Hepatocyte (in vitro differentiated cells): ENCODE data around the gene CEP85. TPM values are rescaled to one million over a fixed set of nuclear protein-coding genes. Genes with fewer than 3 reads are reported as not detected.

ENCODE experiments used
- DNase-seq: peaks from one replicate; pipeline ENCODE4 v3.0.0-alpha.2; 2016; ENCODE audit warnings: low spot score
- H2AFZ ChIP-seq: fragments of 200-600 bp; sonication (generic); 2 replicates; pipeline ENCODE4 v1.6.0; 2016; ENCODE audit warnings: antibody characterized with exemption, mild to moderate bottlenecking
- H3K27ac ChIP-seq: fragments of 200-600 bp; sonication (generic); 2 replicates; pipeline ENCODE4 v1.5.1; 2016; ENCODE audit warnings: mild to moderate bottlenecking
- H3K27me3 ChIP-seq: fragments of 200-600 bp; sonication (generic); 2 replicates; pipeline ENCODE4 v1.6.1; 2016
- H3K36me3 ChIP-seq: fragments of 200-600 bp; sonication (generic); replicated peaks from 2 replicates; pipeline ENCODE4 v1.5.1; 2016; ENCODE audit warnings: low read depth; ENCODE audit not compliant: insufficient read depth
- H3K4me1 ChIP-seq: fragments of 200-600 bp; sonication (generic); 2 replicates; pipeline ENCODE4 v1.5.1; 2016; ENCODE audit warnings: mild to moderate bottlenecking, moderate library complexity; ENCODE audit not compliant: insufficient read depth
- H3K4me2 ChIP-seq: fragments of 200-600 bp; sonication (generic); 2 replicates; pipeline ENCODE4 v1.6.0; 2016
- H3K4me3 ChIP-seq: fragments of 200-600 bp; sonication (generic); 2 replicates; pipeline ENCODE4 v1.5.1; 2016; ENCODE audit warnings: mild to moderate bottlenecking
- H3K79me2 ChIP-seq: fragments of 200-600 bp; sonication (generic); 2 replicates; pipeline ENCODE4 v1.6.0; 2017; ENCODE audit warnings: mild to moderate bottlenecking
- H3K9me2 ChIP-seq: fragments of 200-600 bp; sonication (generic); replicated peaks from 2 replicates; pipeline ENCODE4 v1.6.0; 2017; ENCODE audit warnings: mild to moderate bottlenecking; ENCODE audit not compliant: insufficient read depth
- H3K9me3 ChIP-seq: fragments of 200-600 bp; sonication (generic); 2 replicates; pipeline ENCODE4 v1.5.1; 2016; ENCODE audit warnings: low read depth, mild to moderate bottlenecking
- H4K20me1 ChIP-seq: fragments of 200-600 bp; sonication (generic); 2 replicates; pipeline ENCODE4 v1.6.0; 2016; ENCODE audit warnings: mild to moderate bottlenecking; ENCODE audit not compliant: insufficient read depth, poor library complexity, severe bottlenecking
- EZH2 ChIP-seq: fragments of 200-600 bp; sonication (generic); IDR thresholded peaks from 2 replicates; pipeline ENCODE4 v1.6.1; 2016; ENCODE audit warnings: antibody characterized with exemption, mild to moderate bottlenecking, borderline replicate concordance
- EZH2phosphoT487 ChIP-seq: fragments of 200-600 bp; sonication (generic); IDR thresholded peaks from one replicate; pipeline ENCODE4 v1.6.1; 2018; ENCODE audit warnings: antibody characterized with exemption, mild to moderate bottlenecking, low read depth, moderate library complexity; ENCODE audit not compliant: unreplicated experiment, severe bottlenecking
- WGBS: methylation state at CpG from one replicate; pipeline ENCODE4 v1.1.6; 2016; ENCODE audit warnings: low lambda C conversion rate; ENCODE audit errors: missing lambda C conversion rate; 5-methylcytosine and 5-hydroxymethylcytosine counted together
- polyA plus RNA-seq: library from polyadenylated mRNA; unstranded; fragments of >200 nt; fragmentation: Nextera tagmentation; extraction: Ambion mirVana; gene quantifications from 2 replicates; pipeline ENCODE4 v1.2.1, GENCODE V29; 2016
- total RNA-seq: library from RNA; depleted of rRNA; stranded (reverse); fragments of >200 nt; gene quantifications from 2 replicates; pipeline ENCODE4 v1.2.3, GENCODE V29; 2014
- TF ChIP-seq, protein P1 (sequence below): fragments of 200-600 bp; sonication (generic); IDR thresholded peaks from 2 replicates; pipeline ENCODE4 v1.5.1; 2016; ENCODE audit warnings: antibody characterized with exemption, mild to moderate bottlenecking; ENCODE audit not compliant: poor library complexity

CEP85 gene
- total and polyA plus RNA-seq, 2 experiments from 2014 or later = 12.4 to 14.6 TPM

DNA sequence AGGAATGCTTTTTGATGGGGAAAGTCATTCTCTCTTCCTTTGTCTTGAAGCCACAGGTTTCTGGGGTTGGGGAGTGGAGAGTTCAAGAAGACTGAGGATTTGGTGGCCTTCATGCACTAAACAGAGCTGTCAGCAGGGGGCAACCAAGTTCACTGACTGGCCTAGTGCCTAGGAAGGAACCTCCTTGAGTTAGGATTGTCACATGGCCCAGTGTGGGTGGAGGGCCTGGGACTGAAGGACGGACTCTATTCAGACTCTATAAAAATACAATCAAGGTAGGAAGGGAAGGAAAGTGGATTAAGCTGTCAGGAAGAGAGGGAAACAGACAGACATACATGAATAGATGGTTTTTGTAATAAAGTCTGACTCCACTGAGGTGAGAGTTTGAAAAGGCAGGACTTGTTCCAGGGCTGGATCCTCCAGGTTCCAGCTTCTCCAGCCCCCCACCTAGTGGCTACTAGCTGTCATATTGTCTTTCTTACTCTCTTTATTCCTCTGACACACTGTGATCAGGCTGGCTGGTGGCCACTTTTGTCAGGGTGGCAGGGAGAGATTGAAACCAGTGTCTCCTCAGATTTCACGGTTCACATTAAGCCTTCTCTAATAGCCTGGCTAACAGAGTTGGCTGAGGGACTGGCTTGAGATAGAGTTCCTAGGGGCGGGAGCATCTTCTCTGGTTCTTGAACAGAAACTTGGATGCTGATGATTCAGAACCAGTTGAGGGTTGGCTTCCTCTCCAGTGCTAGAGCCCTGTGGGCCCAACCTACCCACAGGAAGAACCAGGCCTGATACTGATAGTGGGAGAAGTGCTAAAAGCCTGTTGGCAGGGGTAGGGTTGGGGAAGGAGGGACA, 41.8 kb downstream of the CEP85 start:
- Histone ChIP-seq H3K27ac (peak overlapping the region; percentile 94), H2AFZ (no peak overlapping the region), H3K4me3 (no peak overlapping the region), H3K9me2 (no peaks in the 10 kb centered on the region), H3K4me1 (peaks cover 48% of the 10 kb centered on the region), H3K27me3 (no peaks in the 10 kb centered on the region), H3K9me3 (no peaks in the 10 kb centered on the region), H3K79me2 (peaks cover 14% of the 10 kb centered on the region), H4K20me1 (no peaks in the 10 kb centered on the region), H3K4me2 (no peak overlapping the region), H3K36me3 (no peaks in the 10 kb centered on the region)
- WGBS = 53% methylated on average over 3 of the region's 3 CpGs
- TF ChIP-seq, protein P1, sequence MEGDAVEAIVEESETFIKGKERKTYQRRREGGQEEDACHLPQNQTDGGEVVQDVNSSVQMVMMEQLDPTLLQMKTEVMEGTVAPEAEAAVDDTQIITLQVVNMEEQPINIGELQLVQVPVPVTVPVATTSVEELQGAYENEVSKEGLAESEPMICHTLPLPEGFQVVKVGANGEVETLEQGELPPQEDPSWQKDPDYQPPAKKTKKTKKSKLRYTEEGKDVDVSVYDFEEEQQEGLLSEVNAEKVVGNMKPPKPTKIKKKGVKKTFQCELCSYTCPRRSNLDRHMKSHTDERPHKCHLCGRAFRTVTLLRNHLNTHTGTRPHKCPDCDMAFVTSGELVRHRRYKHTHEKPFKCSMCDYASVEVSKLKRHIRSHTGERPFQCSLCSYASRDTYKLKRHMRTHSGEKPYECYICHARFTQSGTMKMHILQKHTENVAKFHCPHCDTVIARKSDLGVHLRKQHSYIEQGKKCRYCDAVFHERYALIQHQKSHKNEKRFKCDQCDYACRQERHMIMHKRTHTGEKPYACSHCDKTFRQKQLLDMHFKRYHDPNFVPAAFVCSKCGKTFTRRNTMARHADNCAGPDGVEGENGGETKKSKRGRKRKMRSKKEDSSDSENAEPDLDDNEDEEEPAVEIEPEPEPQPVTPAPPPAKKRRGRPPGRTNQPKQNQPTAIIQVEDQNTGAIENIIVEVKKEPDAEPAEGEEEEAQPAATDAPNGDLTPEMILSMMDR = peak; percentile 62
- TF ChIP-seq EZH2 = no peak
- peak; percentile 90 for DNase-seq

DNA sequence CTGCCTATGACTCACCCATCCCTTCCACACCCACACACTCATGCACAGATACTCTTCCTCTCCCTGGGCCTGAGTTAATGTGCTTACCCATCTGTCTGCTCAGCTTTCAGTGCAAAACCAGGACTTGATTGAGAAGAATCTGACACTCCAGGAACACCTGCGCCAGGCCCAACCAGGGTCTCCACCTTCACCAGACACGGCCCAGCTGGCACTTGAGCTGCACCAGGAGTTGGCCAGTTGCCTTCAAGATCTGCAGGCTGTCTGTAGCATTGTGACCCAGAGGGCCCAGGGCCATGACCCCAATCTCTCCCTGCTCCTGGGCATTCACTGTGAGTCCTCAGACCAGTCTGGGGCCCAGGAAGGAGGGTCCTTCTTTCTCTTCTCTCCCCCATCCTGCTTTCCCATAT, 42.4 kb downstream of the CEP85 start:
- Histone ChIP-seq H3K27me3 (no peaks in the 10 kb centered on the region), H3K4me3 (no peak overlapping the region), H3K79me2 (peaks cover 18% of the 10 kb centered on the region), H3K9me3 (no peaks in the 10 kb centered on the region), H4K20me1 (no peaks in the 10 kb centered on the region), H2AFZ (no peak overlapping the region), H3K4me2 (no peak overlapping the region), H3K4me1 (peaks cover 54% of the 10 kb centered on the region), H3K9me2 (no peaks in the 10 kb centered on the region), H3K27ac (peak overlapping the region; percentile 94), H3K36me3 (no peaks in the 10 kb centered on the region)
- TF ChIP-seq EZH2phosphoT487 (no peak), EZH2 (no peak)
- DNase-seq = no peak
- WGBS = 97% methylated on average over 2 of the region's 2 CpGs

DNA sequence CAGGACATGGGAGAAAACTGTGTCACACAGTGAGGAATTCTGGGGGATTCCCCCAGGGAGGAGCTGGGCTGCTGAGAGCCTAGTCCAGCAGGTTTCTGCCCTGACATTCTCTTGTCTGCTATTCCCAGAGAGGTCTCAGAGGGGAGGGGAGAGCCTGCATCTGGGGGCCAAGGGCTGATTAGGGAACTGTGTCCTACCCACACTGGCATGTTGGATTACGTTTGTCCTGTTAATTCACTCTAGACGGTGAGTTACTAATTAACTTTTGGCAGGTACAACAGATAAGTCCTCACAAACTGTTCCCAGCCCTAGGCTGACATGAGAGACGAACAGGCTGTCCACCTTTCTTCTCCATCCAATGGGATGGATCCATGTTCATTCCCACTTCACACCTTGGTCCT, 43.3 kb downstream of the CEP85 start:
- peak overlapping the region; percentile 94 for H3K27ac ChIP-seq
- no peaks in the 10 kb centered on the region for H3K9me3 ChIP-seq
- H3K36me3 ChIP-seq = no peaks in the 10 kb centered on the region
- H2AFZ ChIP-seq = no peak overlapping the region
- H3K4me2 ChIP-seq = no peak overlapping the region
- no peaks in the 10 kb centered on the region for H4K20me1 ChIP-seq
- DNase-seq = peak; percentile 75
- no peak overlapping the region for H3K4me3 ChIP-seq
- 69% methylated on average over 3 of the region's 3 CpGs for WGBS
- H3K27me3 ChIP-seq = no peaks in the 10 kb centered on the region
- H3K4me1 ChIP-seq = peaks cover 58% of the 10 kb centered on the region
- TF ChIP-seq, protein P1 = no peak
- TF ChIP-seq EZH2phosphoT487 (no peak), EZH2 (no peak)
- H3K9me2 ChIP-seq = no peaks in the 10 kb centered on the region
- H3K79me2 ChIP-seq = peaks cover 19% of the 10 kb centered on the region

DNA sequence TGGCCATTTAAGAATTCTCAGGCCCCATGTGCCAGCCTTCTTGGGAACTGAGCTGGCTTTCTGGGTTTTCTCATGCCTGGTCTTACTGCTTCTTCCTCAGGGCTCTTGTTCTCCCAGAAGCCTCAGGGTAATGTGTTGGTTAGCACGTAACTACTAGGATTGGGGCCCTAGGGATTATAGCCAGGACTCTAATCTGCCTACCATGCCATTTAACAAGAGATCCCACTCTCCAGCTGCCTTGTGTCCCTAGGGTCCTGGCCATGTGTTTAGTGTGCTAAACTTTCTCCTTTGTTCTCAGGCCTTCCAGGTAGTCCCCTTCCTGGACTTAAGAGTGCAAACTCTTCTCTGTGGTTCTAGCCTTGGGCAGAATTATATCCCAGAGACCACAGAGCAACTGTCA, 43.7 kb downstream of the CEP85 start:
- Histone ChIP-seq H3K36me3 (no peaks in the 10 kb centered on the region), H2AFZ (no peak overlapping the region), H3K79me2 (peaks cover 19% of the 10 kb centered on the region), H3K4me2 (peak overlapping the region; percentile 34), H3K27ac (peak overlapping the region; percentile 94), H3K4me1 (peaks cover 58% of the 10 kb centered on the region), H4K20me1 (no peaks in the 10 kb centered on the region), H3K27me3 (no peaks in the 10 kb centered on the region), H3K4me3 (no peak overlapping the region), H3K9me3 (no peaks in the 10 kb centered on the region), H3K9me2 (no peaks in the 10 kb centered on the region)
- no peak for DNase-seq
- 91% methylated on average over 1 of the region's 1 CpG for WGBS
- TF ChIP-seq, protein P1 = no peak
- TF ChIP-seq EZH2 (no peak), EZH2phosphoT487 (no peak)
